HPDE6-E6E7 (cell line): Measurements from ENCODE around the gene RAB17.

Experiments used
- DNase-seq: peaks from one replicate; pipeline ENCODE4 v3.0.0; 2011; ENCODE audit warnings: missing footprints; ENCODE audit errors: extremely low spot score

RAB17 gene

GRCh38 chr2:237564526-237565131, 25.9 kb downstream of the RAB17 start:
- DNase-seq, result no peak

GRCh38 chr2:237563816-237564215, 26.7 kb downstream of the RAB17 start:
- DNase-seq, result no peak

- no peak for DNase-seq
These were observed 29.3 kb downstream of the RAB17 start for GRCh38 chr2:237561221-237561620.

- DNase-seq, result no peak
These were observed 31.4 kb downstream of the RAB17 start for GRCh38 chr2:237558961-237559641.

- no peak for DNase-seq
These were observed 32.9 kb downstream of the RAB17 start for GRCh38 chr2:237557633-237558015.

- no peak for DNase-seq
These were observed 33.5 kb downstream of the RAB17 start for GRCh38 chr2:237556773-237557632.

- no peak for DNase-seq
These were observed 35.0 kb downstream of the RAB17 start for GRCh38 chr2:237555560-237555959.

- no peak for DNase-seq
These were observed 36.6 kb downstream of the RAB17 start for GRCh38 chr2:237553948-237554347.

- DNase-seq, result no peak
These were observed 37.6 kb downstream of the RAB17 start for GRCh38 chr2:237552908-237553307.

- no peak for DNase-seq
These were observed 39.4 kb downstream of the RAB17 start for GRCh38 chr2:237551071-237551574.

- no peak for DNase-seq
These were observed 40.7 kb downstream of the RAB17 start for GRCh38 chr2:237549643-237550415.

- no peak for DNase-seq
These were observed 41.3 kb downstream of the RAB17 start for GRCh38 chr2:237549216-237549615.

GRCh38 chr2:237547841-237548416, 42.6 kb downstream of the RAB17 start:
- DNase-seq, result no peak

GRCh38 chr2:237546876-237547395, 43.6 kb downstream of the RAB17 start:
- DNase-seq, result no peak

GRCh38 chr2:237546040-237546875, 44.3 kb downstream of the RAB17 start:
- no peak for DNase-seq

- DNase-seq, result no peak
These were observed 48.4 kb downstream of the RAB17 start for GRCh38 chr2:237542001-237542704.

- no peak for DNase-seq
These were observed 49.3 kb downstream of the RAB17 start for GRCh38 chr2:237541243-237541642.

GRCh38 chr2:237540823-237541222, 49.7 kb downstream of the RAB17 start:
- no peak for DNase-seq

GRCh38 chr2:237540223-237540775, 50.2 kb downstream of the RAB17 start:
- no peak for DNase-seq
